ENCODE measurements around the gene HSDL2. TPM values are rescaled to one million over a fixed set of nuclear protein-coding genes. Genes with fewer than 3 reads are reported as not detected.

The HSDL2 gene
- total RNA-seq, 1 experiment from 2014 or later = 27.4 TPM

GRCh38 chr9:112446526-112446925 lies 66.6 kb downstream of the HSDL2 start:
- DNase-seq (ENCODE audit: low spot score) = no peak

- DNase-seq (ENCODE audit: low spot score) = no peak
These were observed 67.4 kb downstream of the HSDL2 start for GRCh38 chr9:112447283-112447761.

GRCh38 chr9:112462855-112463254 lies 82.9 kb downstream of the HSDL2 start:
- no peak for DNase-seq (ENCODE audit: low spot score)

GRCh38 chr9:112465352-112465751 lies 85.4 kb downstream of the HSDL2 start:
- no peak for DNase-seq (ENCODE audit: low spot score)

- DNase-seq (ENCODE audit: low spot score) = no peak
These were observed 93.1 kb downstream of the HSDL2 start for GRCh38 chr9:112472996-112473395.

- DNase-seq (ENCODE audit: low spot score) = no peak
These were observed 94.1 kb downstream of the HSDL2 start for GRCh38 chr9:112473986-112474385.

GRCh38 chr9:112475318-112475717 lies 95.4 kb downstream of the HSDL2 start:
- DNase-seq (ENCODE audit: low spot score) = no peak

- DNase-seq (ENCODE audit: low spot score) = no peak
These were observed 97.4 kb downstream of the HSDL2 start for GRCh38 chr9:112477330-112477729.

- no peak for DNase-seq (ENCODE audit: low spot score)
These were observed 99.3 kb downstream of the HSDL2 start for GRCh38 chr9:112479221-112479620.

- DNase-seq (ENCODE audit: low spot score) = no peak
These were observed 104.7 kb downstream of the HSDL2 start for GRCh38 chr9:112484607-112485006.

GRCh38 chr9:112485574-112485973 lies 105.7 kb downstream of the HSDL2 start:
- peak; percentile 3 for DNase-seq (ENCODE audit: low spot score)

GRCh38 chr9:112486221-112487007 lies 106.5 kb downstream of the HSDL2 start, which contains the start of gene KIAA1958:
TSS of gene KIAA1958 (plus strand) at chr9:112486827. CDS start at chr9:112574081, 87,254 bp downstream.
- peak; percentile 82 for DNase-seq (ENCODE audit: low spot score)

GRCh38 chr9:112487008-112487798 lies 107.3 kb downstream of the HSDL2 start:
- DNase-seq (ENCODE audit: low spot score) = peak; percentile 63

GRCh38 chr9:112487799-112488340 lies 108.0 kb downstream of the HSDL2 start:
- DNase-seq (ENCODE audit: low spot score) = peak; percentile 44

GRCh38 chr9:112489039-112489546 lies 109.2 kb downstream of the HSDL2 start:
- no peak for DNase-seq (ENCODE audit: low spot score)

- DNase-seq (ENCODE audit: low spot score) = peak; percentile 12
These were observed 110.2 kb downstream of the HSDL2 start for GRCh38 chr9:112489876-112490666.

- DNase-seq (ENCODE audit: low spot score) = no peak
These were observed 113.7 kb downstream of the HSDL2 start for GRCh38 chr9:112493393-112494137.

GRCh38 chr9:112494153-112494552 lies 114.2 kb downstream of the HSDL2 start:
- no peak for DNase-seq (ENCODE audit: low spot score)

- DNase-seq (ENCODE audit: low spot score) = no peak
These were observed 115.7 kb downstream of the HSDL2 start for GRCh38 chr9:112495614-112496013.

- no peak for DNase-seq (ENCODE audit: low spot score)
These were observed 116.3 kb downstream of the HSDL2 start for GRCh38 chr9:112496074-112496722.
